ENCODE measurements around the gene ZNF622.

- TF ChIP-seq, protein P1, sequence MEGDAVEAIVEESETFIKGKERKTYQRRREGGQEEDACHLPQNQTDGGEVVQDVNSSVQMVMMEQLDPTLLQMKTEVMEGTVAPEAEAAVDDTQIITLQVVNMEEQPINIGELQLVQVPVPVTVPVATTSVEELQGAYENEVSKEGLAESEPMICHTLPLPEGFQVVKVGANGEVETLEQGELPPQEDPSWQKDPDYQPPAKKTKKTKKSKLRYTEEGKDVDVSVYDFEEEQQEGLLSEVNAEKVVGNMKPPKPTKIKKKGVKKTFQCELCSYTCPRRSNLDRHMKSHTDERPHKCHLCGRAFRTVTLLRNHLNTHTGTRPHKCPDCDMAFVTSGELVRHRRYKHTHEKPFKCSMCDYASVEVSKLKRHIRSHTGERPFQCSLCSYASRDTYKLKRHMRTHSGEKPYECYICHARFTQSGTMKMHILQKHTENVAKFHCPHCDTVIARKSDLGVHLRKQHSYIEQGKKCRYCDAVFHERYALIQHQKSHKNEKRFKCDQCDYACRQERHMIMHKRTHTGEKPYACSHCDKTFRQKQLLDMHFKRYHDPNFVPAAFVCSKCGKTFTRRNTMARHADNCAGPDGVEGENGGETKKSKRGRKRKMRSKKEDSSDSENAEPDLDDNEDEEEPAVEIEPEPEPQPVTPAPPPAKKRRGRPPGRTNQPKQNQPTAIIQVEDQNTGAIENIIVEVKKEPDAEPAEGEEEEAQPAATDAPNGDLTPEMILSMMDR (IDR thresholded peaks at IDR 0.05; ENCODE audit: low read depth, low read length), result no peak
- no peak for TF ChIP-seq EZH2phosphoT487 (IDR thresholded peaks at IDR 0.05; ENCODE audit: low read depth)
Measured at GRCh38 chr5:16505140-16505891, 39.7 kb upstream of the ZNF622 start.
